Colonic mucosa (tissue), 4 donors: ENCODE measurements around the gene AGRN. TPM values are rescaled to one million over a fixed set of nuclear protein-coding genes. Genes with fewer than 3 reads are reported as not detected.
A peak's percentile ranks its signal among the peaks of the same experiment; 100 is the strongest.

Experiments
- DNase-seq: peaks from one replicate; pipeline ENCODE4 v3.0.0-alpha.2; 2020
- H3K27ac ChIP-seq: fragments of 200-600 bp; one replicate; pipeline ENCODE4 v1.8.0; 2021
- H3K27me3 ChIP-seq: fragments of 200-600 bp; one replicate; pipeline ENCODE4 v1.8.0; 2021
- H3K36me3 ChIP-seq: fragments of 200-600 bp; one replicate; pipeline ENCODE4 v1.8.0; 2021
- H3K4me1 ChIP-seq: fragments of 200-600 bp; one replicate; pipeline ENCODE4 v1.8.0; 2021; ENCODE audit warnings: mild to moderate bottlenecking
- H3K4me3 ChIP-seq: fragments of 200-600 bp; one replicate; pipeline ENCODE4 v1.8.0; 2021
- H3K9ac ChIP-seq, 2 donors: one replicate each; pipeline ENCODE4 v1.7.0; 2013; ENCODE audit warnings: control low read depth in 2 of 2, low read depth in 2 of 2, low read length in 2 of 2
- H3K9me3 ChIP-seq: fragments of 200-600 bp; one replicate; pipeline ENCODE4 v1.8.0; 2021
- intact Hi-C: fragments of 100-400 bp; cut with DNase I; formaldehyde crosslinking; loops from one replicate; pipeline ENCODE4 v1.14.1; 2022
- total RNA-seq, 2 donors: library from RNA; stranded (reverse); fragmentation: NEBNext Ultra II Directional in 1 of 2; extraction: Animal tissue kit (Norgen Biotek cat#: 25700) in 1 of 2; gene quantifications; one replicate each; pipeline ENCODE4 v1.2.1, GENCODE V29; 2021
- TF ChIP-seq, protein P1 (sequence below): fragments of 200-600 bp; IDR thresholded peaks from one replicate; pipeline ENCODE4 v1.8.0; 2022; ENCODE audit warnings: antibody characterized with exemption, mild to moderate bottlenecking
- donor health status: healthy.
- donor health status: DM: no; HTN: no; CAD: no.
- donor health status: DM: no; HTN: no; CAD: no.

The AGRN gene
- total RNA-seq, 2 donors from 2014 or later, result 68.1 to 106 TPM

DNA sequence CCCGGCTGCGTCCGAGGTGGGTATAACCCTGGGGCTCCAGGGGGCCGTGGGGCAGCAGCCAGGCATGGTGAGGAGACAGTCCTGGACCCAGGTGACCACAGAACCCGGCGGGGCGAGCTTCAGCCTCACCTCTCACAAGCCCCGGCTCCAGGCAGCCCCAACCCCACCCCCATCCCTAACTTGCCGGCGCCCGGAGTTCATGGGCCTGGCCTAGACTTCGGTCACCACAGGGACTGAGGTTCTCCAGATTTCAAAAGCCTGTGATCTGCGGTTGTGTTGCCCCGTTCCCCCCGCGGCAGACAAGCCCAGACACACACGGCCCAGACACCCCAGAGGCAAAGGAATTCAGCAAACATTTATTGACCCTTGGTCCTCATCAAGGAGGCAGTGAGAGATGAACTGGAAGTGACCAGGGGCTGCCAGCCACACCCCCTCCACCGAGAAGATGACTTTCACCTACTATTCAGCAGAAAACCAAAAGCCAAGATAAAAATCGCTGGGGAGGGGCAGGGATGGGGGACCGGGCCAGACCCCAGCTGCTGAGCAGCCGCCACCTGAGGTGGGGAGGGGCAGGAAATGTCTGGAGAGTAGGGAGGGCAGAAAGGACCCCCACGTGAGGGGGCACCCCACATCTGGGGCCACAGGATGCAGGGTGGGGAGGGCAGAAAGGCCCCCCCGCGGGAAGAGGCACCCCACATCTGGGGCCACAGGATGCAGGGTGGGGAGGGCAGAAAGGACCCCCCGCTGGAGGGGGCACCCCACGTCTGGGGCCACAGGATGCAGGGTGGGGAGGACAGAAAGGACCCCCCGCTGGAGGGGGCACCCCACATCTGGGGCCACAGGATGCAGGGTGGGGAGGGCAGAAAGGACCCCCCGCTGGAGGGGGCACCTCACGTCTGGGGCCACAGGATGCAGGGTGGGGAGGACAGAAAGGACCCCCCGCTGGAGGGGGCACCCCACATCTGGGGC, 24.0 kb upstream of the AGRN start:
- no peak overlapping the region for H3K27ac ChIP-seq
- peaks cover 14% of the 10 kb centered on the region for H3K27me3 ChIP-seq
- no peaks in the 10 kb centered on the region for H3K9me3 ChIP-seq
- no peak overlapping the region for H3K9ac ChIP-seq
- no peaks in the 10 kb centered on the region for H3K36me3 ChIP-seq
- intact Hi-C loops, result no loop called here
- DNase-seq, result no peak
- H3K4me3 ChIP-seq, result no peak overlapping the region
- H3K4me1 ChIP-seq, result peaks cover 5% of the 10 kb centered on the region
- TF ChIP-seq, protein P1, sequence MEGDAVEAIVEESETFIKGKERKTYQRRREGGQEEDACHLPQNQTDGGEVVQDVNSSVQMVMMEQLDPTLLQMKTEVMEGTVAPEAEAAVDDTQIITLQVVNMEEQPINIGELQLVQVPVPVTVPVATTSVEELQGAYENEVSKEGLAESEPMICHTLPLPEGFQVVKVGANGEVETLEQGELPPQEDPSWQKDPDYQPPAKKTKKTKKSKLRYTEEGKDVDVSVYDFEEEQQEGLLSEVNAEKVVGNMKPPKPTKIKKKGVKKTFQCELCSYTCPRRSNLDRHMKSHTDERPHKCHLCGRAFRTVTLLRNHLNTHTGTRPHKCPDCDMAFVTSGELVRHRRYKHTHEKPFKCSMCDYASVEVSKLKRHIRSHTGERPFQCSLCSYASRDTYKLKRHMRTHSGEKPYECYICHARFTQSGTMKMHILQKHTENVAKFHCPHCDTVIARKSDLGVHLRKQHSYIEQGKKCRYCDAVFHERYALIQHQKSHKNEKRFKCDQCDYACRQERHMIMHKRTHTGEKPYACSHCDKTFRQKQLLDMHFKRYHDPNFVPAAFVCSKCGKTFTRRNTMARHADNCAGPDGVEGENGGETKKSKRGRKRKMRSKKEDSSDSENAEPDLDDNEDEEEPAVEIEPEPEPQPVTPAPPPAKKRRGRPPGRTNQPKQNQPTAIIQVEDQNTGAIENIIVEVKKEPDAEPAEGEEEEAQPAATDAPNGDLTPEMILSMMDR, result no peak

DNA sequence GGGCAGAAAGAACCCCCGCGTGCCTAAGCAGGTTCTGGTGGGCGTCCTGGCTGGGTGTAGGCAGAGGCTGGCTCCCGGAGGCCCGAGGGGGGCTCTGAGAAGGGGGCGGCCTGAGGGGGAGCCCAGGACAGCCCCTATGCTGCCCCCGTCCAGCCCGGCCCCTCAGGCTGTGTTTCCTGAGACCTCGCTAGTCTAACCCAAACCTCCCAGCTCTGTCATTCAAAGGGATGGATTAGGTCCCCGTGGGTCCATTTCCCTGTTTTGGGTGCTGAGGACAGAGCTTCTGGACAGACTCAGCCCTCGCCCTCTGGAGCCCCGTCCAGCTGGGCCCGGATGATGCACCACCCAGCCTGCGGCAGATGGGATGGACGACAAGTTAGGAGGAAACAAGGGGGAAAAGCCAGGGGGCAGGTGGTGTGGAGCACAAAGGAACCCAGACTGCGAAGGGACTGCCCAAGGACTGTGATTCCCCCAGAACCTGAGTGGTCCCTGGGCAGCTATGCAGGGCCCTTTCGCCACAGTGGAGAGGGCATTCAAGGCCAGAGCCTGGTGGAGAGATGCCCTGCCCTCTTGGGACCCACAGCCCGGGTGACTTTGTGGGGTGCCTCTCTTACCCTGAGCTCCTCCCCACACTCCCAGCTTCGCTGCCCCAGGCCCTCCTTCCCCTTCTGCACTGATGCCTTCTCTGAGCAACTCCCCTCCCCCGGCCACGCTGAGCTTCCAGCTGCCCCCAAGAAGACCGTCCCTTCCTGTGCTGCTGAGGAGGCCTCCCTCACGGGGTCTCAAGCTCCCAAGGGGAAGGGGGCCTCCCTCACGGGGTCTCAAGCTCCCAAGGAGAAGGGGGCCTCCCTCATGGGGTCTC, 22.8 kb upstream of the AGRN start:
- H3K4me3 ChIP-seq, result no peak overlapping the region
- H3K27ac ChIP-seq, result no peak overlapping the region
- H3K27me3 ChIP-seq, result peaks cover 14% of the 10 kb centered on the region
- H3K9ac ChIP-seq, result no peak overlapping the region
- intact Hi-C loops, result no loop called here
- TF ChIP-seq, protein P1, result no peak
- DNase-seq, result no peak
- H3K36me3 ChIP-seq, result no peaks in the 10 kb centered on the region
- peaks cover 5% of the 10 kb centered on the region for H3K4me1 ChIP-seq
- no peaks in the 10 kb centered on the region for H3K9me3 ChIP-seq

GRCh38 chr1:997713-997992, 22.3 kb upstream of the AGRN start:
- H3K27ac ChIP-seq, result no peak overlapping the region
- no peaks in the 10 kb centered on the region for H3K36me3 ChIP-seq
- H3K4me3 ChIP-seq, result no peak overlapping the region
- intact Hi-C loops, result no loop called here
- H3K27me3 ChIP-seq, result peaks cover 14% of the 10 kb centered on the region
- TF ChIP-seq, protein P1, result no peak
- H3K9ac ChIP-seq, result no peak overlapping the region
- DNase-seq, result no peak
- H3K4me1 ChIP-seq, result peaks cover 5% of the 10 kb centered on the region
- no peaks in the 10 kb centered on the region for H3K9me3 ChIP-seq

GRCh38 chr1:997993-998744, 21.8 kb upstream of the AGRN start:
- Histone ChIP-seq H3K9ac (no peak overlapping the region), H3K4me1 (peaks cover 5% of the 10 kb centered on the region), H3K9me3 (no peaks in the 10 kb centered on the region), H3K27me3 (peaks cover 14% of the 10 kb centered on the region), H3K4me3 (peak overlapping the region; percentile 54), H3K36me3 (no peaks in the 10 kb centered on the region), H3K27ac (no peak overlapping the region)
- TF ChIP-seq, protein P1, result no peak
- DNase-seq, result no peak
- intact Hi-C loops, result no loop called here

DNA sequence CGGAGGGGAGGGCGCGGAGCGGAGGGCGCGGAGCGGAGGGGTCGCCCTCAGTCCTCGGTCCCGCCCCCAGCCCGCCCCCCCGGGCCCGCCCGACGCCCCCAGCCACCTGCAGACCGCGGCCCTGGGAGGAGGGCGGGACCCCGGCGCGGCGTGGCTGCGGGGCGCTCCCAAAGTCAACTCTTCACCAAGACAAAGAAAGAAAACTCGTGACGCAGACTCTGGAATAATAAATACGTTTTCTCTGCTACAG, 21.2 kb upstream of the AGRN start:
- Histone ChIP-seq H3K9me3 (no peaks in the 10 kb centered on the region), H3K27ac (no peak overlapping the region), H3K4me1 (peaks cover 5% of the 10 kb centered on the region), H3K9ac (peak overlapping the region in 1 of 2 donors; percentile 73), H3K36me3 (no peaks in the 10 kb centered on the region), H3K27me3 (peaks cover 14% of the 10 kb centered on the region), H3K4me3 (peak overlapping the region; percentile 54)
- TF ChIP-seq, protein P1, result no peak
- no peak for DNase-seq
- intact Hi-C loops, result no loop called here
